Measurements from ENCODE around the gene ZBTB42. TPM values are rescaled to one million over a fixed set of nuclear protein-coding genes. Genes with fewer than 3 reads are reported as not detected.

The ZBTB42 gene
- total and polyA plus RNA-seq, 2 of the 4 experiments (the other 2 are of a cell fraction): 1.3 to 2.3 TPM

- Histone ChIP-seq H2AK5ac (ENCODE audit: low read depth, low read length) (no peak overlapping the region), H3K27me3 (ENCODE audit: control insufficient read depth, insufficient read depth, low read length) (no peaks in the 10 kb centered on the region), H2BK15ac (ENCODE audit: low read depth, low read length) (no peak overlapping the region), H3K23ac (ENCODE audit: low read depth, low read length) (no peak overlapping the region), H2BK5ac (ENCODE audit: low read depth, low read length, poor library complexity, severe bottlenecking) (no peak overlapping the region), H4K8ac (ENCODE audit: low read depth in 2 of 2, low read length in 2 of 2) (no peak overlapping the region), H4K20me1 (ENCODE audit: insufficient read depth, low read length) (peaks cover 56% of the 10 kb centered on the region), H3K18ac (ENCODE audit: low read depth, low read length) (no peak overlapping the region), H3K4ac (ENCODE audit: low read depth, low read length) (no peak overlapping the region), H3K4me3 (ENCODE audit: insufficient read depth, low read depth, low read length) (no peak overlapping the region), H2BK120ac (ENCODE audit: low read depth, low read length) (no peak overlapping the region), H2AFZ (replicated peaks; ENCODE audit: low read length, poor library complexity) (no peak overlapping the region), H3K36me3 (ENCODE audit: control insufficient read depth, insufficient read depth, low read length) (peaks cover 39% of the 10 kb centered on the region), H2AK9ac (replicated peaks; ENCODE audit: low read depth, low read length, poor library complexity) (no peak overlapping the region), H3K14ac (replicated peaks; ENCODE audit: low read depth, low read length) (no peak overlapping the region), H4K5ac (ENCODE audit: low read depth, low read length) (no peak overlapping the region), H3K9me3 (ENCODE audit: control insufficient read depth, insufficient read depth, low read length) (no peaks in the 10 kb centered on the region), H2BK20ac (ENCODE audit: low read depth, low read length) (no peak overlapping the region), H3K9ac (ENCODE audit: low read depth, low read length) (no peak overlapping the region), H3K79me1 (ENCODE audit: low read depth in 1 of 2, low read length in 2 of 2) (peaks cover 8 to 63% of the 10 kb centered on the region in 2 experiments; a peak in 2 of 4 replicates), H3K4me2 (ENCODE audit: low read depth, low read length) (no peak overlapping the region), H4K91ac (ENCODE audit: insufficient read depth, low read depth, low read length) (no peak overlapping the region), H3K56ac (ENCODE audit: extremely low read depth, insufficient read depth, low read length) (no peak overlapping the region), H3K27ac (ENCODE audit: insufficient read depth, low read length) (no peak overlapping the region), H3K4me1 (ENCODE audit: control insufficient read depth, insufficient read depth, low read length) (peaks cover 6% of the 10 kb centered on the region; the same call in 1 of the 2 replicates), H3K9me1 (ENCODE audit: insufficient read depth, low read length) (no peaks in the 10 kb centered on the region)
- ChIA-PET CTCF (no interaction called here), POLR2A (ENCODE audit: unreplicated experiment) (no interaction called here)
- ATAC-seq (ENCODE audit: low read depth): no peak
- intact Hi-C loops (cut with micrococcal nuclease) (no loop called here), dilution Hi-C loops (cut with HindIII; ENCODE audit: low sequenced_read_pairs, unreplicated experiment) (no loop called here), in situ Hi-C loops (cut with MboI; ENCODE audit: low sequenced_read_pairs) (no loop called here)
- BruUV-seq (replicated peaks): no TSS peak
- DNase-seq: no peak
- TF ChIP-seq CEBPB (IDR thresholded peaks at IDR 0.05; ENCODE audit: low read depth, low read length) (no peak), FOS (IDR thresholded peaks at IDR 0.05; ENCODE audit: low read depth, low read length) (no peak), MAZ (IDR thresholded peaks at IDR 0.05; ENCODE audit: borderline replicate concordance, low read depth, low read length) (no peak), ELK1 (IDR thresholded peaks at IDR 0.05; ENCODE audit: borderline replicate concordance, low read depth, low read length) (no peak), RAD21 (IDR thresholded peaks at IDR 0.05; ENCODE audit: low read length) (no peak), RFX5 (IDR thresholded peaks at IDR 0.05; ENCODE audit: low read depth, low read length) (no peak), POLR2A (IDR thresholded peaks at IDR 0.05; ENCODE audit: low read depth, low read length) (no peak)
- WGBS, 2 experiments (ENCODE audit: extremely low coverage in 2 of 2, insufficient read length in 1 of 2): 82% methylated on average over 2 of the region's 10 CpGs; no CpG with 5 or more reads in 1 of the 2 experiments
Measured at GRCh38 chr14:104757238-104757585, 43.7 kb upstream of the ZBTB42 start.
